Nephron (organoid): ENCODE measurements around the gene SYNGR4.
A peak's percentile ranks its signal among the peaks of the same experiment; 100 is the strongest.

Experiments used
- H3K27ac Mint-ChIP-seq, 3 experiments: 2 replicates each; pipeline ENCODE4 v1.8.0; 2020; ENCODE audit warnings: mixed read lengths in 3 of 3, mild to moderate bottlenecking in 2 of 3, moderate library complexity in 1 of 3
- H3K27me3 Mint-ChIP-seq: 2 replicates; pipeline ENCODE4 v1.8.0; 2021; ENCODE audit warnings: low read depth, mild to moderate bottlenecking, moderate library complexity, mixed read lengths
- H3K36me3 Mint-ChIP-seq: 2 replicates; pipeline ENCODE4 v1.8.0; 2020; ENCODE audit warnings: low read depth, mixed read lengths
- H3K4me1 Mint-ChIP-seq: 2 replicates; pipeline ENCODE4 v1.8.0; 2020; ENCODE audit warnings: mixed read lengths
- H3K4me3 Mint-ChIP-seq, 3 experiments: 2 replicates each; pipeline ENCODE4 v1.8.0; 2020; ENCODE audit warnings: mild to moderate bottlenecking in 3 of 3, mixed read lengths in 3 of 3, moderate library complexity in 2 of 3
- H3K9me3 Mint-ChIP-seq: 2 replicates; pipeline ENCODE4 v1.8.0; 2020; ENCODE audit warnings: mixed read lengths
- TF ChIP-seq, protein P1 (sequence below), 3 experiments: fragments of 200-600 bp; sonication (generic); IDR thresholded peaks; one replicate each; pipeline ENCODE4 v1.5.0; 2021; ENCODE audit warnings: antibody characterized with exemption in 3 of 3; ENCODE audit not compliant: unreplicated experiment in 3 of 3

SYNGR4 gene

DNA sequence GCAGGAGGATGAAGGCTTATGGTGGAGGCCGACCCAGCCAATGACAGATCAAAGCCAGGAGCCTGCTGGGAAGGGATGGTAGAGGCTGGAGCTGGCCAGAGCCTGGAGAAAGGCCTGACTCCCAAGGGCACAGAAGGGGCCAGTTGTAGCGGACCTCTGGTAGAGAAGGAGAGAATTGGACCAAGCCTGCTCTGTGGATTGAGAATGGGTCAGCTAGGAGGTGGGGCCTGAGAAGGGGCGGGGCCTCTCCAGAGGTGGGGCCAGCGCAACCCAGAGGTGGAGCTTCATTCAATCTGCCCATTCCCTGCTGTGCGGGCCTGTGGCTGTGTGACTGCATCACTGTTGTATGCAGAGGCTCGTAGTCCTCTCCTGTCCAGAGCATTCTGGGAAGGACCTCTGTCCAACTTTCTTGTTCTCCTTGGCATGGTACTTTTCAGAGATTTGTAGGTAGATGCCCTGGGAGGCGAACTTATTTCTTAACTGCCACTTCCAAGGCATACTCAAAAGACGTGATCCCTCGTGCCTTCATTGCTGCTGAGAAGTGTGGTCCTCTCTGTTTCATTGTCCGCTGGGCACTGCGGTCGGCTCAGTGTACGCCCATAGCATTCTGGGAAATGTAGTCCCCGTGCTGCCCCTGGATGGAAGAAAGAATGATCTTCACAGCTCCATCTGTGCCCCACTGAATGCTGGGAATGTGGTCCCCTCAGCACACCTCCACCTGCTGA, 36.0 kb downstream of the SYNGR4 start:
- peaks cover 43% of the 10 kb centered on the region for H3K27me3 Mint-ChIP-seq
- TF ChIP-seq, protein P1, sequence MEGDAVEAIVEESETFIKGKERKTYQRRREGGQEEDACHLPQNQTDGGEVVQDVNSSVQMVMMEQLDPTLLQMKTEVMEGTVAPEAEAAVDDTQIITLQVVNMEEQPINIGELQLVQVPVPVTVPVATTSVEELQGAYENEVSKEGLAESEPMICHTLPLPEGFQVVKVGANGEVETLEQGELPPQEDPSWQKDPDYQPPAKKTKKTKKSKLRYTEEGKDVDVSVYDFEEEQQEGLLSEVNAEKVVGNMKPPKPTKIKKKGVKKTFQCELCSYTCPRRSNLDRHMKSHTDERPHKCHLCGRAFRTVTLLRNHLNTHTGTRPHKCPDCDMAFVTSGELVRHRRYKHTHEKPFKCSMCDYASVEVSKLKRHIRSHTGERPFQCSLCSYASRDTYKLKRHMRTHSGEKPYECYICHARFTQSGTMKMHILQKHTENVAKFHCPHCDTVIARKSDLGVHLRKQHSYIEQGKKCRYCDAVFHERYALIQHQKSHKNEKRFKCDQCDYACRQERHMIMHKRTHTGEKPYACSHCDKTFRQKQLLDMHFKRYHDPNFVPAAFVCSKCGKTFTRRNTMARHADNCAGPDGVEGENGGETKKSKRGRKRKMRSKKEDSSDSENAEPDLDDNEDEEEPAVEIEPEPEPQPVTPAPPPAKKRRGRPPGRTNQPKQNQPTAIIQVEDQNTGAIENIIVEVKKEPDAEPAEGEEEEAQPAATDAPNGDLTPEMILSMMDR (IDR thresholded peaks at IDR 0.05; ENCODE audit: unreplicated experiment in 3 of 3): no peak
- no peaks in the 10 kb centered on the region for H3K9me3 Mint-ChIP-seq

DNA sequence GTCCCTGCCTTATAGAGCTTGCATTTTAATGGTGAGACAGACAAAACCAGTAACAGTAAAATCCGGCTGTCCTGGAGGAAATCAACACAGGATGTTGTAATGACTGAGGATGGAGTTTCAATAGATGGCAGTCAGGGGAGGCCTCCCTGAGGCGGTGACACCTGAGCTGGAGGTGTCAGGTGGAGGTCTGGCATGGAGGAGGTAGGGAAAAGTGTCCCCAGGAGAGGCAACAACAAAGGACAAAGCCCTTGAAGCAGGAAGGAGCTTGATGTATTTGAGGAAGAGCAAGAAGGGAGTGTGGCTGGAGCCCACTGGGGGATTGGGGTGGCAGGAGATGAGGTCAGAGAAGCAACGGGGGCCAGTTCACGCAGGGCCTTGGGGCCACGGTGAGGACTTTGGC, 37.1 kb downstream of the SYNGR4 start:
- no peak overlapping the region for H3K4me3 Mint-ChIP-seq
- peak overlapping the region; percentile 10 to 65 (median 44) for H3K27ac Mint-ChIP-seq
- no peaks in the 10 kb centered on the region for H3K9me3 Mint-ChIP-seq
- no peaks in the 10 kb centered on the region for H3K36me3 Mint-ChIP-seq
- peaks cover 39% of the 10 kb centered on the region for H3K4me1 Mint-ChIP-seq
- H3K27me3 Mint-ChIP-seq: peaks cover 32% of the 10 kb centered on the region
- TF ChIP-seq, protein P1 (IDR thresholded peaks at IDR 0.05; ENCODE audit: unreplicated experiment in 3 of 3): no peak

More for the DNA sequence above, 36.0 kb downstream of the SYNGR4 start:
- no peaks in the 10 kb centered on the region for H3K36me3 Mint-ChIP-seq
- H3K4me1 Mint-ChIP-seq: peaks cover 50% of the 10 kb centered on the region
- peak overlapping the region; percentile 74 to 88 (median 87) for H3K4me3 Mint-ChIP-seq
- peak overlapping the region; percentile 83 to 95 (median 84) for H3K27ac Mint-ChIP-seq

DNA sequence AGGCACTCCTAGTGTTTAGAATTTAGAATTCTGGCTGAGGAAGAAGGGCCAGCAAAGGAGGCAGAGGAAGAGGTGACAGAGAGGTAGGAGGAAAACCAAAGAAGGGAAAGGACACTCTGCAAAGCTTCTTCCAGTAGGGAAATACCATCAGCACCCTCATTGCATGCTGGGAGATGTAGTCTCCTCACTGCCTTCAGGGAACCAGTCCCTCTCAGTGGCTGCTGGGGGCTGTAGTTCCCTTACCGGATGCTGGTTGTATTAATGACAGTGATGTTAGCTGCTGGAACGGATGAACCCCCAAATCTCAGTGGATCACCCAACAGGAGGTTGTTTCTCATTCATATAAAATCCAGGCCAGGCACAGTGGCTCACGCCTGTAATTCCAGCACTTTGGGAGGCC, 39.4 kb downstream of the SYNGR4 start:
- Mint-ChIP-seq H3K4me1 (peaks cover 28% of the 10 kb centered on the region), H3K9me3 (no peaks in the 10 kb centered on the region), H3K27me3 (peaks cover 14% of the 10 kb centered on the region), H3K27ac (peak overlapping the region in 2 of 3 experiments; percentile 20 to 30), H3K36me3 (no peaks in the 10 kb centered on the region), H3K4me3 (no peak overlapping the region)
- TF ChIP-seq, protein P1 (IDR thresholded peaks at IDR 0.05; ENCODE audit: unreplicated experiment in 3 of 3): no peak

DNA sequence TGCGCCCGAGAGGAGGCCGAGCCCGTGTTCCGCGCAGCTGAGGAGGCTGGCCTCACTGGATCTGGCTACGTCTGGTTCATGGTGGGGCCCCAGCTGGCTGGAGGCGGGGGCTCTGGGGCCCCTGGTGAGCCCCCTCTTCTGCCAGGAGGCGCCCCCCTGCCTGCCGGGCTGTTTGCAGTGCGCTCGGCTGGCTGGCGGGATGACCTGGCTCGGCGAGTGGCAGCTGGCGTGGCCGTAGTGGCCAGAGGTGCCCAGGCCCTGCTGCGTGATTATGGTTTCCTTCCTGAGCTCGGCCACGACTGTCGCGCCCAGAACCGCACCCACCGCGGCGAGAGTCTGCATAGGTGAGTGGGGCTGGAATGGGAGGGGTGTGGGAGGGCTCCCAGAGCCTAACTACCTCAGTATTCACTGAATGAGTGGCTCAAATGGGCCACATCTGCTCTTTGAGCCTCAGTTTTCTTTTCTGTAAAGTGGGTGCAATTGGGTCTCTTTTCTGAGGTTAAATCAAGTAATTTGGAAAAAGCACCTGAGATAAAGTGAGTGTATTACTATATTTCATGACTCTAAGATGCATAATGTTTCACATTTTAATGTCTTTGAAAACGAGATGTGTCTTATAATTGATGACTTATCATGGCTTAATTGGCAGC, 41.0 kb downstream of the SYNGR4 start:
- Mint-ChIP-seq H3K27ac (no peak overlapping the region), H3K4me1 (peaks cover 18% of the 10 kb centered on the region), H3K9me3 (no peaks in the 10 kb centered on the region), H3K27me3 (peaks cover 8% of the 10 kb centered on the region), H3K36me3 (no peaks in the 10 kb centered on the region), H3K4me3 (no peak overlapping the region)
- TF ChIP-seq, protein P1 (IDR thresholded peaks at IDR 0.05; ENCODE audit: unreplicated experiment in 3 of 3): no peak

DNA sequence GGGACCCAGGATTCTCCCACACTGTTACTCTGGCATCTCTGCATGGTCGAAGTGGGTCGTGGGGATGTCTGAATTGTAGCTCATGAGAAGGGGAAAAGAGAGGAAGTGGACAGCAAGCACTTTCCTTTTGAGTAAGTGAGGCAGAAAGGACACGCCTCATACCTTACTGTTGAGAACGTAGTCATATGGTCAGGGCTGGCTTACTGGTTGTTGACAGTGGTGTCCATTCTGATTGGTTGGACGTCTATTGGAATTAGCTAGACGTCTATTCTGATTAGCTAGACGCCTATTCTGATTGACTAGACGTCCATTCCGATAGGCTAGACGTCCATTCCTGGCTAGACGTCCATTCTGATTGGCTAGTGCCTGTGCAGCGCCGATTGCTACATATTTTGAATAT, 41.7 kb downstream of the SYNGR4 start:
- no peak overlapping the region for H3K4me3 Mint-ChIP-seq
- H3K36me3 Mint-ChIP-seq: no peaks in the 10 kb centered on the region
- peaks cover 13% of the 10 kb centered on the region for H3K4me1 Mint-ChIP-seq
- no peaks in the 10 kb centered on the region for H3K9me3 Mint-ChIP-seq
- no peak overlapping the region for H3K27ac Mint-ChIP-seq
- peaks cover 3% of the 10 kb centered on the region for H3K27me3 Mint-ChIP-seq
- TF ChIP-seq, protein P1 (IDR thresholded peaks at IDR 0.05; ENCODE audit: unreplicated experiment in 3 of 3): no peak
